Peyer's patch (tissue), 4 donors: ENCODE data around the gene NCKAP5.

Experiments
- CTCF ChIP-seq, 6 experiments: fragments of 450-650 bp in 4 of 6; fragments of 200-600 bp in 2 of 6; sonication (generic) in 1 of 6; IDR thresholded peaks; one replicate each; pipeline ENCODE4 v1.5.1; 2017 to 2019; ENCODE audit warnings: antibody characterized with exemption in 6 of 6, mild to moderate bottlenecking in 3 of 6, moderate library complexity in 1 of 6
- POLR2A ChIP-seq, 2 donors: fragments of 450-650 bp; IDR thresholded peaks; one replicate each; pipeline ENCODE4 v1.5.1; 2017; ENCODE audit warnings: antibody characterized with exemption in 2 of 2, mild to moderate bottlenecking in 2 of 2, moderate library complexity in 2 of 2

- no peak for TF ChIP-seq CTCF (IDR thresholded peaks at IDR 0.05)
- TF ChIP-seq POLR2A (IDR thresholded peaks at IDR 0.05), result no peak
Measured at GRCh38 chr2:132716954-132717353, 851.3 kb downstream of the NCKAP5 start.
